ENCODE data around the gene SHH.

SHH gene

DNA sequence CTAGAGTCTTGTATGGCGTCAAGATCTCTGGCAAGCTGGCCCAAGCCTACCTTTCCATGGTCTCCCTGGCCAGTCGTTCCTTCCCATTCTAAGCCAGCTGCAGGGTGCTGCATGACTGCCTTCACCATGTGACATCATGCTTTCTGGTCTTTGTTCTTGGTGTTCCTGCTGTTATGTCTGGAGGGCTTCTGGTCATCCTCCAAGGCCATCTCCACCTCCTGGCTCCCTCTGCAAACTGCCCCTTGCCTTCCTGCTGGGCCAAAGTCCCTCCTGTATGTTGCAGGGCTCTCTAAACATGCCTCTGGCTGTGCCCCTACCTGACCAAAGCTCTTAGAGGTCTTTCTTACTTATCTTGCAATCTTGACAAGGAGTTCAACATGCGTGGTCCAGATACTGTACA lies 44.4 kb upstream of the SHH start:
- TF ChIP-seq CTCF (IDR thresholded peaks at IDR 0.05; ENCODE audit: low read depth, low read length): no peak
- H3K4me3 ChIP-seq (replicated peaks in 1 of 2; ENCODE audit: low read depth in 2 of 2, low read length in 2 of 2): no peak overlapping the region
- no peak for DNase-seq (ENCODE audit: low read depth in 2 of 2)

DNA sequence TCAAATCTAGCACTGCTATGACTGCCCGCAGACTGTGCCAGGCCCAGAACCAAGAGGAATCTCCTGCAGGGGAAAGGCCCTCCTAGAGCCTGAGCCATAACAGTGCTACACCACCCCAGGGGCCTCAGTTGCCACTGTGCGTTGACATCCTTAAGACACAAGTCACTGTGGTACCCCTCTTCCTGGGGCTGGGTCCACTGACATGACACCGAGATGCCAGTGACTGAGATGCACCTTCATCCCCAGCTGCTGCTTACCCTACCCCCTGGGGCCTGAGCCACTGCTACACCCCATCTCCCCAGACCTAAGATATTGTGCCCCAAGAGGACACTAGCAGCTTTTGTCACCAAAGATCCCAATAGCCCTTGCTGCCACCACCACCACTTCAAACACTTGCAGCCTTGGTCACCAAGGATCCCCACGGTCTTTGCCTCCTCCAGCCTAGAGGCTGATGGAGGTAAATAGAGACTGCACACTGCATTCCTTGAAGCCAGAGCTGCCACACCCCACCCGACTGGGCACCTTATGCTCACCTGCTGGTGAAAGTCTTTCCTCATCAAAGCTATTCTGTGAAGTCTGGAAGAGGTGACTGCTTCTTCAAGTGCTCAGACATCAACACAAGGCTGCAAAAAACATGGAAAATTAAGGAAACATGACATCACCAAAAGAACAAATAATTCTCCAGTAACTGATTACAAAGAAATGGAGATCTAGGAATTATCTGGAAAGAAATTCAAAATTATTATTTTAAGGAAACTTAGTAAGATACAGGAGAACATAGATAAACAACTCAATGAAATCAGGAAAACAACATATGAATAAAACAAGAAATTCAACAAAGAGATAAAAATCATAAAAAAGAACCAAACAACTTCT lies 40.4 kb upstream of the SHH start:
- no peak overlapping the region for H3K4me3 ChIP-seq (replicated peaks in 1 of 2; ENCODE audit: low read depth in 2 of 2, low read length in 2 of 2)

DNA sequence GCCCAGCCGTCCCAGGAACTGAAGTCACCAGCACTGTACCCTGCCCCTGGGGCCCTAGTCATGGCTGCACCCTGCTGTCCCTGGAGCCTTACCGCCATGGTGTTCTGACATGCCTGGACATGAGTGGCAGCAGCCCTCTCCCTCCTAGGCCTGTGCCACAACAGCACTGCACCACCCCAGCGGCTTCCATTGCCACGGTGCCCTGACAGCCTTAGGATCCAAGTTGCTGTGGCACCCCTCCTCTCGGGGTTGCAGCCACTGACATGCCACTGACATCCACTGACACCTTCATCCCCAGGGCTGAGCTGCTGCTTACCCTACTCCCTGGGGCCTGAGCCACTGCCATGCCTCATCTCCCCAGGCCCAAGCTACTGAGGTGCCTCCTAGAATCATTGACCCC lies 39.6 kb upstream of the SHH start:
- no peak for TF ChIP-seq CTCF (IDR thresholded peaks at IDR 0.05; ENCODE audit: low read depth, low read length)
- no peak for DNase-seq (ENCODE audit: low read depth in 2 of 2)
- H3K4me3 ChIP-seq (replicated peaks in 1 of 2; ENCODE audit: low read depth in 2 of 2, low read length in 2 of 2): no peak overlapping the region

More for the DNA sequence above, 40.4 kb upstream of the SHH start:
- DNase-seq (ENCODE audit: low read depth in 2 of 2): no peak
- no peak for TF ChIP-seq CTCF (IDR thresholded peaks at IDR 0.05; ENCODE audit: low read depth, low read length)

GRCh38 chr7:155850766-155851678 lies 38.8 kb upstream of the SHH start:
- no peak for TF ChIP-seq CTCF (IDR thresholded peaks at IDR 0.05; ENCODE audit: low read depth, low read length)
- no peak overlapping the region for H3K4me3 ChIP-seq (replicated peaks in 1 of 2; ENCODE audit: low read depth in 2 of 2, low read length in 2 of 2)

DNA sequence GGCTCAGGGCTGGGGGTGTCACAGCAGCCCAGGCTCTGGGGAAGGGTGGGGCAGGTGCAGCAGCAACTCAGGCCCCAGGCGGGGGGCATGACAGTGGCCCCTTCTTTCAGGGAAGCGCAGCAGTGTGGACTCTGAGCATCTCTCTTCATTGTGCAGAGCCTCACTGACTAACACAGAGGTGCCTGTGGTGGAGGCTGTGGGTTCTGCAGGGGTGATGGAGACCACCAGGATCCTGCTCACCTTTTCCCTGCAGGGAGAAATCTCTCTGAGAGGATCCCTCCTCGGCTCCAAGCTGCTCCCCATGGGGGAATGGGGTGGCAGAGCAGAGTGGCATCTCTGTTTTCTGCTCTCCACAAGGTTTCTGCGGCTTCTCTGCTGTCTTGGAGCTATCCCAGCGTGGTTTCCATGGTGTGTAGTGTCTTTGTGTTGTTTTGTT lies 37.8 kb upstream of the SHH start:
- TF ChIP-seq CTCF (IDR thresholded peaks at IDR 0.05; ENCODE audit: low read depth, low read length): no peak
- H3K4me3 ChIP-seq (replicated peaks in 1 of 2; ENCODE audit: low read depth in 2 of 2, low read length in 2 of 2): no peak overlapping the region
- no peak for DNase-seq (ENCODE audit: low read depth in 2 of 2)

More at GRCh38 chr7:155850766-155851678, 38.8 kb upstream of the SHH start:
- DNase-seq (ENCODE audit: low read depth in 2 of 2): no peak

DNA sequence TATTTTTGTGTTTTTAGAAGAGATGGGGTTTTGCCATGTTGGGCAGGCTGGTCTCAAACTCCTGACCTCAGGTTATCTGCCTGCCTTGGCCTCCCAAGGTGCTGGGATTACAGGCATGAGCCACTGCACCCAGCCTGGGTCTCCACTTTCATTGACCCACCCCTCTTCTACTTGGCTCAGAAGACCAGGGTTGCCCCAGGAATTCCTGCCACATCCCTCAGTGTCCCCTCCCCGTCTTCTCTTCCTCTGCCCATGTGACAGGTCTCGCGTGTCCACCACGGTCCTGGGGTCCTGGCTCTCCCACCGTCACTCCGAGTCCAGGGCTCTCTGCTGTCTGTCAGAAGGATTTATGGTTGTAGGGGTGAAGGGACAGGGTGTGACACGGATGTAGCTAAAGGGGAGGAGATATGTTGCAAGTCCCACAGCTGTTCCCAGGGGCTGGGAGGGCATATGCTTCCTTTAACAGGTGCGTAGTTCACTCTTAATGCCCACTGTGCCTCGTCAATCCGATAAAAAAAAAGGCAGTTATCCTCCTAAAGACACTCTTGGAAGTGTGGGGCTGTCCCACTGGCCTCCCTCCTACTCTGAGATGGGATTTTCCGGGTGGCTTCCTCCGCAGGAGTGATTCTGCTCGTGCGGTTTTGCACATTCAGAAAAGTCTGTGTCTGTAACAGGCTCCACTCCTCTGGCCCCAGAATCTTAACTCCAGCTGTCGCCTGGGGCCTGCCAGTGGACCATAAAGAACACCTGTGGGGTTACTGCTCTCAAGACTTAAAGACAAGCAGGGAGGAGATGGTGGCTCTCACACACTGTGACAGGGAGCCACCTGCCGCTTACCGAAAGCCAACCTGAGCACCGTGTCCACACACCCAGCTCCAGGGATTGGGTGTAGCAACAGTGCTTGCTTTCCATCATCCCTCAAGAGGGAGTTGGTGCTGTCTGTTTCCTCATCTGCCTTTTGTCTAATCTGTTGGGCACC lies 36.7 kb upstream of the SHH start:
- no peak for DNase-seq (ENCODE audit: low read depth in 2 of 2)
- no peak for TF ChIP-seq CTCF (IDR thresholded peaks at IDR 0.05; ENCODE audit: low read depth, low read length)
- H3K4me3 ChIP-seq (replicated peaks in 1 of 2; ENCODE audit: low read depth in 2 of 2, low read length in 2 of 2): no peak overlapping the region
